ENCODE results near the gene LPA. TPM values are rescaled to one million over a fixed set of nuclear protein-coding genes. Genes with fewer than 3 reads are reported as not detected.
"Not testable (repeated sequence)": the region's sequence is repeated elsewhere in the genome, so short reads cannot be mapped to it uniquely, and the experiment has no call there.

The LPA gene, protein sequence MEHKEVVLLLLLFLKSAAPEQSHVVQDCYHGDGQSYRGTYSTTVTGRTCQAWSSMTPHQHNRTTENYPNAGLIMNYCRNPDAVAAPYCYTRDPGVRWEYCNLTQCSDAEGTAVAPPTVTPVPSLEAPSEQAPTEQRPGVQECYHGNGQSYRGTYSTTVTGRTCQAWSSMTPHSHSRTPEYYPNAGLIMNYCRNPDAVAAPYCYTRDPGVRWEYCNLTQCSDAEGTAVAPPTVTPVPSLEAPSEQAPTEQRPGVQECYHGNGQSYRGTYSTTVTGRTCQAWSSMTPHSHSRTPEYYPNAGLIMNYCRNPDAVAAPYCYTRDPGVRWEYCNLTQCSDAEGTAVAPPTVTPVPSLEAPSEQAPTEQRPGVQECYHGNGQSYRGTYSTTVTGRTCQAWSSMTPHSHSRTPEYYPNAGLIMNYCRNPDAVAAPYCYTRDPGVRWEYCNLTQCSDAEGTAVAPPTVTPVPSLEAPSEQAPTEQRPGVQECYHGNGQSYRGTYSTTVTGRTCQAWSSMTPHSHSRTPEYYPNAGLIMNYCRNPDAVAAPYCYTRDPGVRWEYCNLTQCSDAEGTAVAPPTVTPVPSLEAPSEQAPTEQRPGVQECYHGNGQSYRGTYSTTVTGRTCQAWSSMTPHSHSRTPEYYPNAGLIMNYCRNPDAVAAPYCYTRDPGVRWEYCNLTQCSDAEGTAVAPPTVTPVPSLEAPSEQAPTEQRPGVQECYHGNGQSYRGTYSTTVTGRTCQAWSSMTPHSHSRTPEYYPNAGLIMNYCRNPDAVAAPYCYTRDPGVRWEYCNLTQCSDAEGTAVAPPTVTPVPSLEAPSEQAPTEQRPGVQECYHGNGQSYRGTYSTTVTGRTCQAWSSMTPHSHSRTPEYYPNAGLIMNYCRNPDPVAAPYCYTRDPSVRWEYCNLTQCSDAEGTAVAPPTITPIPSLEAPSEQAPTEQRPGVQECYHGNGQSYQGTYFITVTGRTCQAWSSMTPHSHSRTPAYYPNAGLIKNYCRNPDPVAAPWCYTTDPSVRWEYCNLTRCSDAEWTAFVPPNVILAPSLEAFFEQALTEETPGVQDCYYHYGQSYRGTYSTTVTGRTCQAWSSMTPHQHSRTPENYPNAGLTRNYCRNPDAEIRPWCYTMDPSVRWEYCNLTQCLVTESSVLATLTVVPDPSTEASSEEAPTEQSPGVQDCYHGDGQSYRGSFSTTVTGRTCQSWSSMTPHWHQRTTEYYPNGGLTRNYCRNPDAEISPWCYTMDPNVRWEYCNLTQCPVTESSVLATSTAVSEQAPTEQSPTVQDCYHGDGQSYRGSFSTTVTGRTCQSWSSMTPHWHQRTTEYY (N-terminal part only)
- not detected for total RNA-seq
- long read RNA-seq: 0 reads

DNA sequence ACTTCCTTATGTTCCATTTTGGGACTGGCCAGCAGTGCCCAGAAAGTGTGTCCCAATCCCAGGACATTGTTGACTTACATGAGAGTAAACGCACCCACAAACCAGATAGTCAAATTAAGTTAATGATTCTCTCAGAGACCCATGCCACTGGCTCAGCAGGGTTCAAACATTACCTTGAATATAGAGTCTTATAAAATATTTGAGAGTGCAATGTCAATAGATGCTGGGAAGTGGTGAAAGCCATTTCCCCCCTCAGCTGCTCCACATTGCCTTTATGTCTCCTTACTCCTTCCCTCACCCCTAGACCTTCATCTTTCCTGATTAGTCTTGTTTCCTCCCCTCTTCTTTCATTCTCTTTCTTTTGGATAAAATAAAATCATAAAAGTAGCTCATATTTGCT is at the start of gene LPA:
LPA (minus strand) TSS at position 78 of the 400 bp plus-strand sequence; CDS start at position 17, 61 bp downstream.
- intact Hi-C loops (cut with DNase I, micrococcal nuclease); DNase-seq; ATAC-seq: not testable (repeated sequence)

DNA sequence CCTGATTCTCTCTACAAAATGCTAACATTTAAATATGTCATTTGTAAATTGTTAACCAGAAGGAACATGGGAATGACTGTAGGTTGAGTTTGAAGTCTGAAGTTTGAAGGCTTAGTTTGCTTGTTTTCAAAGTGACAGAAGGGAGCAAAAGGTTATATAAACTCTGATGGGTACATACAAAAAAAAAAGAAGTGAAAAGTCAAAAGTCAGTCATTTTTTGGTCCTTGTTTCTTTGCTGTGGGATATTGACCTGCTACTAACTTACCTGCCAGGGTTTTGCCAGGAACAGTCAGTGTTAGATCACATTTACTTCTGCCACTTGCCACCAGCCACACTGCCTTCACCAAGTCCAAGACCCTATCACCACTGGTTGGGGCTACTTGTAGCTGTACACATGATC is 44.9 kb upstream of the LPA start:
- ATAC-seq; intact Hi-C loops (cut with DNase I, micrococcal nuclease); DNase-seq: not testable (repeated sequence)

DNA sequence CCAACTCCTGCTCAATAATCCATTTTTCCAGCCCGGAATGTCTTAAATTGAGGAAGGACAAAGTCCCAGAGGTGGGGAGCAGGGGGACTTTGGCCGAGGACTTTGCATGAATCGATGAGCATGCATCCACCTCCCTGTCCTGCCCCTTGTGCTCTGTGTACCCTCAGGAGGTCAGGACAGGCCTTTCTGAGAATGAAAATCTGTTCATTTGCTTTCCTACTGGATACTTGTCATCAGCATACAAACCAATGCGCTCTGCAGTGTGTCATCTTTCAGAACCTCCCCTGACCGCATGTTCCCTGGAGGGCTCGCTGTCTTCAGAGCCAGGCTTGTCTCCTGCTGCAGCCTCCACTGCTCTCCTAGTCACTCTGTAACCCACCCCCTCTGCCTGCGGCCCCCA is 40.6 kb upstream of the LPA start:
- ATAC-seq; intact Hi-C loops (cut with DNase I, micrococcal nuclease); DNase-seq: not testable (repeated sequence)

DNA sequence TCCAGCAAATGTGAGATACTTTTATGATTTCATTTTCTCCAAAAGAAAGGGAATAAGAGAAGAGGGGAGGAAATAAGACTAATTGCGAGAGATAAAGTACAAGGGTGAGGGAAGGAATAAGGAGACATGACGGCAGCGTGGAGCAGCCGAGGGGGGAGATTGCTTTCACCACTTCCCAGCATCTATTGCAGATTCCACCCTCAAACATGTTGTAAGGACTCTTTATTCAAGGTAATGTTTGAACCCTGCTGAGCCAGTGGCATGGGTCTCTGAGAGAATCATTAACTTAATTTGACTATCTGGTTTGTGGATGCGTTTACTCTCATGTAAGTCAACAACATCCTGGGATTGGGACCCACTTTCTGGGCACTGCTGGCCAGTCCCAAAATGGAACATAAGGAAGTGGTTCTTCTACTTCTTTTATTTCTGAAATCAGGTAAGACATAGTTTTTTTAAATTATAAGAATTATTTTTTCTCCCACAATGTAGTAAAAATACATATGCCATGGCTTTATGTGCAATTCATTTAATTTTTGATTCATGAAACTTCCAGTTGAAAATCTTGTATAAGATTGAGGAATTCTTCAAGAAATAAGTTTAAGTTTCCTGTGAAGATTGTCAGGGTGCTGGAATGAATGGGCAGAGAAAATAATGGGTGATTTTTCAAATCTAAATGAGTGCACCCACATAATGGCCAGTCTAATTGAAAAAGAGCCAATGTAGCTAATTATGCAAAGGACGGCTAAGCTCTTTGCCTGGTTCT is 38.0 kb upstream of the LPA start, which contains the start of gene PLG:
PLG (plus strand) TSS at position 327 of the 763 bp plus-strand sequence; CDS start at position 388, 61 bp downstream.
- intact Hi-C loops (cut with DNase I, micrococcal nuclease); ATAC-seq; DNase-seq: not testable (repeated sequence)

DNA sequence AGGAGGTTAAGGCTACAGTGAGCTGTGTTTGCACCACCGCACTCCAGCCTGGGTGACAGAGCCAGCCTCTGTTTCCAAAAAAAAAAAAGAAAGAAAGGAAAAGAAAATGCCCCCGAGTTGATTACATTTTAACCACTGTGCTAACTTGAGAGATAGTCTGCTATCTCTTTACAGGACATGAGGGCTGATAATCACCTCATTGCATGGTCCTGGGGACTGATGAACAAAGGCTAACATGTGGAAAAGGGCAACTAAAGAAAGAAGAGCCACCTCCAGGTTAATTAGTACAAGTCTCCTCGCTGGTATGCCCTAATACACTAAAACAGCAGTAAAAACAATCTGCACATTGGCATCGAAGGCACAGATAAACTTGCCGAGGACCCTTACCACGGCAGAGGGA is 33.8 kb upstream of the LPA start:
- no peak for DNase-seq
- intact Hi-C loops (cut with DNase I, micrococcal nuclease): no loop called here

DNA sequence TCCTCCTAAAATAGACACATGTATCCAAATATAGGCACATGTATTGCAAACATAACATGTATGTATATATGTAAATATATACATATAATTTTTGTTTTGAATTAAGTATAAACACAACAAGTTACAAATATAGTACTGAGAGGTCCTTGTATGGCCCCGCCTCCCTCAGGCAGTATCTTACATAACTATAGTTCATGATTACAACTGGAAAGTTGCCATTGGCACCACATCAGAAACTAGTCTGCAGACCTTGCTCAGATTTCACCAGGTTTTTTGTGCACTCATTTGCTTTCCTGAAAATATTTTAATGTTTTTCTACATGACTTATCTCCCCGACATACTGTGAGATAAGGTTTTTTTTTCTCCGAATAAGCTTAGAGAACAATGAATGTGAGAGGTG is 32.8 kb upstream of the LPA start:
- DNase-seq; intact Hi-C loops (cut with DNase I, micrococcal nuclease); ATAC-seq: not testable (repeated sequence)

More for the DNA sequence above, 33.8 kb upstream of the LPA start:
- no peak for ATAC-seq

DNA sequence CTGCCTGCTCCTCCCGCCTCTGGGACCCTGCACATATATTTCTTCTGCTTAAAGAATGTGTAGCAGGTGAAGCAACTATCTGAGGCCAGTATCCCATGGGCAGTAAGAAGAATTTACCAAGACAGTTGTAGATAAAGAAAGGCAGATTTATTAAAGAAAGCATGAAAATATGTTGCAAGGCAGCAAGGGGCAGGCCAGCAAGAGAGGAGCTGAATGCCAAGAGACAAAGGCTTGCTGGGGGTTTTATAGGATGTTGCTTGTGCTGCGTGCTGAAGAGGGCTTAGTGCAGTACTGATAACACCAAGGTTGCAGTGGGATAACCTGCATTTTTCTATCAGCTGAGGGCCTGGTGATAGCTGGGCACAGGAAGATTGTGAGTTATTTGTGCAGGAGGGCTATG is 31.5 kb upstream of the LPA start:
- intact Hi-C loops (cut with DNase I, micrococcal nuclease); DNase-seq; ATAC-seq: not testable (repeated sequence)

DNA sequence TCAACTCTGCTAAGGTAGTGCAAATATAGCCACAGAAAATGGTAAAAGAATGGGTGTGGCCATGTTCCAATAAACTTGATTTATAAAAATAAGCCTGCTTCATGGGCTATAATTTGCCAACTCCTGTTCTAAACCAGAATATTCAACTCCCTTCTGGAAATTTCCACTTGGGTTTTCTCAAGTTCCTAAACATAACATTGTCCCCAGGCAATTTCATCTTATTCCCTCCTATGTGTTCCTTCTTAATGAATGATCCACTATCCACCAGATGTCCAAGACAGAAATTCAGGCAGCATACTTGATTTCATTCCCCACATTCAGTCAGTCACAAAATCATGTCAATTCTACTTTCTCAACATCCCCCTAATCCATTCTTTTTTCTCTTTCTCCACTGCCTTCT is 30.9 kb upstream of the LPA start:
- DNase-seq; intact Hi-C loops (cut with DNase I, micrococcal nuclease); ATAC-seq: not testable (repeated sequence)

DNA sequence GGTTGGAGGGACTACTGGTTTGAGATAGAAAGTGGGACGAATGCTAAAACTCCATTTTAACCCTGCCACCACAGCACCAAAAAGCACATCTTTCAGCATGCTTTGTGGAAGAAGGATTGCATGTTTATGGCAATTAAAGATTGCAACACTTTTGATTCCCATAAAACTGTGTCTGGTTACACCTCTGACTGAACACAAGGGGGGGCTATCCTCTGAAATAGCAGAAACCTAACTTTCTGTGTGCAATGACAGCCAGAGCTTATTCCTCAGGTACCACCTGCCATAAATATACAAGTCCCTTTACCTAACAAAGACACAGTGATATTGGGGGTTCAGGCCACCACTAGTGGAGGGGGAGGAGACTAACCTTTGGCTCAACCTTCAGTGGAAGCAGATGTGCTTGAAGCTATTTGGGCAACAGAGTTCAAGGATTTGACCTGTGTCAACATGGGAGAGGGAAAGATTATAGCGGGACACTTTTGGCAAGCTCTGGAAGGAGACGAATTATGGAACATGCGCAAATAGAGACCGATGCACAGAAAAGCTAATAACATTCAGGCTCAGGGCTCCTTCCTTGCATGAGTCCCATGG is 28.4 kb upstream of the LPA start:
- intact Hi-C loops (cut with DNase I, micrococcal nuclease): no loop called here
- ATAC-seq (no peak), DNase-seq (no peak)

DNA sequence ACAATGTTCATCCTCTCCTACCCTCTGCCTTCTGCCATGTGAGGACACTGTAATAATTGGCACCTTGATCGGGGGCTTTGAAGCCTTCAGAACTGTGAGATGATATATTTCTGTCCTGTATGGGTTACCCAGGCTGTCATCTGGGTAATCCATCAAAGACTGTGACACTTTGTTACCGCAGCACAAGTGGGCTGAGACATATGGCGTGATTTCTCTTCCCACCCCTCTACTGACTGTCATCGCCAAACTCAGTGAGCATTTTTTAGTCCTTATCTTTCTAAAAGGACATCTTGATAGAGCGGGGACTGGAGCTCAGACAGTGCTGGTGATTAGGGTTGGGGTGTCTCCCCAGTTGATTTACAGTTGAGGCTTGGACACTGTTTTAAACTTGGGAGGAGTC is 27.5 kb upstream of the LPA start:
- ATAC-seq: no peak
- intact Hi-C loops (cut with DNase I, micrococcal nuclease): no loop called here
- DNase-seq: no peak

DNA sequence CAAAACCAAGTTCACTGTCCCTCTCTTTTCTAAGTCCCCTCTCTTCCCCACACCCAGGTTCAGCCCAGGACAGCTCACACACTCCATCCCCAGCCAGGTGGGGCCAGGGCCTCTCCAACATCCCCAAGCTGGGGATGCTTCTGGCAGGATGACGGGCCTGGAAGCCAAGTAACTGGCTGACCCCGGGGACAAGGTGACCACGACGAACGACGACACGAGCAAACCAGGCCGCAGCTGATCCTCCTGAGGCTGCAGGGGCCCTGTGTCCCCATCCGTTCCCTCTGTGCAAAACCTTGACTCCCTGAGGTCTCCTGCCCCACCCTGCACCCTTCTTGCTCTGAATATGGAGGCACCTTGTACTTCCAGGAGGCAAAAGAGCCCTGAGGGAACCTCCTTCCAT is 26.4 kb upstream of the LPA start:
- intact Hi-C loops (cut with DNase I, micrococcal nuclease): no loop called here
- ATAC-seq (no peak), DNase-seq (no peak)

DNA sequence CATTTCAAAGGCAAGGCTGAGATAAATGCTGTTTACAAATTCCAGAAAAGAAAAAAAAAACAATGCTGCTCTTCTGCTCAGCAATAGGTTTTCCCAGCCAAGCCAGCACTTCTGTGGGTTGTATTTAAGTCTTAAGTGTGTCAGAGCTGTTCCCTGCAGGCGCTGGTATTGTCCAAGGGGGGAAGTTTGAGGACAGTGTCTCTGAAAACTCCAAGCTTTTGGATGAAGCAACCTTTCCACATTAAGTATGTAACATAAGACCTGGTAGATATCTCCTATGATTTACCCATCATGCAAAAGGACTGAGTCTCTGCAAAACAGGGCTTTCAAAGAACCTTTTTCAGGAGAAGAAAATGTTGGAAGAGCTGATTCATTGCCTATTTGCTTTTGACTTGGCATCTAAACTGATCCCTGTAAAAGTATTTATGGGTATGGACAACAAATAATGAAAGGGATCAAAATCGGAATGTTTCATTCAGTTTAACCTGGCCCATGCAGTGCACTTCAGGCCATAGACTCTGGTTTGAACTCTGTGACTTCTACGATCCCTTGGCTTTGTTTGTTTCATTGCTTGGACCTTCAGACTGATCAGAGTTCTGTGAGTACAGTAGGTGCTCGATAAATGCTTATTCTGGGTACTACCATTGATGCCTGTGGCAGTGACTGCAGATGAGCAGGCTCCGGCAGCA is 21.8 kb upstream of the LPA start:
- DNase-seq: no peak
- ATAC-seq: no peak
- intact Hi-C loops (cut with DNase I, micrococcal nuclease): no loop called here

DNA sequence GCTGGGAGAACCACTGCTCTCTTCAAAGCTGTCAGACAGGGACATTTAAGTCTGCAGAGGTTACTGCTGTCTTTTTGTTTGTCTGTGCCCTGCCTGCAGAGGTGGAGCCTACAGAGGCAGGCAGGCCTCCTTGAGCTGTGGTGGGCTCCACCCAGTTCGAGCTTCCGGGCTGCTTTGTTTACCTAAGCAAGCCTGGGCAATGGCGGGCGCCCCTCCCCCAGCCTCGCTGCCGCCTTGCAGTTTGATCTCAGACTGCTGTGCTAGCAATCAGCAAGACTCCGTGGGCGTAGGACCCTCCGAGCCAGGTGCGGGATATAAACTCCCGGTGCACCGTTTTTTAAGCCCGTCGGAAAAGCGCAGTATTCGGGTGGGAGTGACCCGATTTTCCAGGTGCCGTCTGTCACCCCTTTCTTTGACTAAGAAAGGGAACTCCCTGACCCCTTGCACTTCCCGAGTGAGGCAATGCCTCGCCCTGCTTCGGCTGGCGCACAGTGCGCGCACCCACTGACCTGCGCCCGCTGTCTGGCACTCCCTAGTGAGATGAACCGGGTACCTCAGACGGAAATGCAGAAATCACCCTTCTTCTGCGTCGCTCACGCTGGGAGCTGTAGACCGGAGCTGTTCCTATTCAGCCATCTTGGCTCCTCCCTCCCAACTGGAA is 21.2 kb upstream of the LPA start:
- DNase-seq; ATAC-seq; intact Hi-C loops (cut with DNase I, micrococcal nuclease): not testable (repeated sequence)

DNA sequence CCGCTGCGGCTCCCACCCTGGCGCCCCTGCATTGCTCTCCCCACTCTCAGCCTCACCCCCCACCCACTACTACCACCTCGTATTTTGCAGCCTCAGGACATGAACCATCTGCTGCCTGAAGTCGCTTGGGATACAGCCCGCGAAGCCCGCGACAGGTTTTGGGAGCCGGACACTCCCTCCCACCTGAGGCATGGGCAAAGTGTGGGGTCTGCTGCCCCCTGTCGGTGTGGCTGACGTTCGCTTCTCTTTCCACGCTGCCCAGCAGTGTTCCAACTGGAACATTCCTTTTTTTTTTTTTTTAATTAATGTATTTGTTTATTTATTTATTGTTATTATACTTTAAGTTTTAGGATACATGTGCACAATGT is 15.3 kb upstream of the LPA start:
- ATAC-seq: no peak
- intact Hi-C loops (cut with DNase I, micrococcal nuclease): no loop called here
- no peak for DNase-seq

DNA sequence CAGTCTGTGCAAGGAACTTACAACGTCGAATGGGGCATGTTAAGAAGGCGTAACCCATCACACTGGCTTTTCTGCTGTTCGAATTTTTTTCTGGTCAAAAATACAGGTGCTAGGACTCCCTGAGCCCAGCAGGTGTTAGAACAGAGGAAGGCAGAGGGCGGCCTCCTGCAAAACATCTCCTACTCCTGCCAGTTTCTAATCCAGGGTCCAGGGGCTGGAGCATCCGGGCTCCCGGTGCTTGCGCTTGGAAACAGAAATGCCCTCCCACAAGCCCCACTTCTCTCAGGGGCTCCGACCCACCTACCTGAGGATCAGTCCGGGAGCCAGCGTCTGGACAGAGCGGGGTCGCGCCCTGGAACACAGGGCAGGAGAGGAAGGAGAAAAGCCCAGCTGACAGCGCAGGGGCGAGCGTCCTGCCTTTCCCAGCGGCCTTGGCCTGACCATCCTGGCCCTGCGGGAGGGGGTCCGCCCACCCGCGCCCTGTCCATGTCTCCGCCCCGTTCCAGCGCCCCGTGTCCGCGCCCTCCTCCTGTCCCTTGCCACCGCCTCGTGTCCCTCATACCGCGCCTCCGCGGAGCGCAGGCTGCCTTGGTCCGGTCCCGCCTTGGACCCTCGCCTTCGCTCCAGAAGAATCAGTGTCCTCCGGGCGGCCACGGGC is 14.8 kb upstream of the LPA start:
- no peak for ATAC-seq
- intact Hi-C loops (cut with DNase I, micrococcal nuclease): no loop called here
- DNase-seq: no peak

DNA sequence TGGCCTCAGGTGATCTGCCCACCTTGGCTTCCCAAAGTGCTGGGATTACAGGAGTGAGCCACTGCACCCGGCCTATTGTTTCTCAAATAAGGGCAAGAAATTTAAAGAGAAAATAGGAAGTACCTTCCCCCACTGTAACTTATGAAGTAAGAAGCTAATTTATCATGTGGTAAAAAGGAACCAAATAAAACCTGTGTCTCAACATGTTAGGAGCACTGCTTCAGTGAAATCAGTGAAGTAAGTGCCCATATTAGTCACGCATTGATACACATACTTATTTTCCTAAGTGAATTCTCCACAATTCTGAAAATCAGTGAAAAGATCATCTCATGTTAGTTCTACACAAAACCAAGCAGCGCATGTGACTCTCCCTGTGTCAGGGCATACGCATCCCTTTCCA is 14.2 kb upstream of the LPA start:
- intact Hi-C loops (cut with DNase I, micrococcal nuclease): no loop called here
- DNase-seq (no peak), ATAC-seq (no peak)
